ENCODE measurements around the gene FNBP1.
A peak's percentile ranks its signal among the peaks of the same experiment; 100 is the strongest.
"Not testable (repeated sequence)": the region's sequence is repeated elsewhere in the genome, so short reads cannot be mapped to it uniquely, and the experiment has no call there.

The FNBP1 gene

GRCh38 chr9:129962451-129962864 lies 80.5 kb downstream of the FNBP1 start:
- H3K4me3 ChIP-seq (ENCODE audit: low read depth, low read length): no peak overlapping the region
- DNase-seq (ENCODE audit: low read depth): no peak
- TF ChIP-seq CTCF (IDR thresholded peaks at IDR 0.05; ENCODE audit: low read depth, low read length) (no peak), MAX (IDR thresholded peaks at IDR 0.05; ENCODE audit: low read depth, low read length) (no peak), MYC (IDR thresholded peaks at IDR 0.05; ENCODE audit: low read depth, low read length) (no peak), POLR2A (IDR thresholded peaks at IDR 0.05; ENCODE audit: extremely low read depth, insufficient read length) (no peak)

GRCh38 chr9:129958796-129959195 lies 84.2 kb downstream of the FNBP1 start:
- no peak overlapping the region for H3K4me3 ChIP-seq (ENCODE audit: low read depth, low read length)
- no peak for TF ChIP-seq POLR2A (IDR thresholded peaks at IDR 0.05; ENCODE audit: extremely low read depth, insufficient read length)
- TF ChIP-seq CTCF (IDR thresholded peaks at IDR 0.05; ENCODE audit: low read depth, low read length): no peak
- TF ChIP-seq MYC (IDR thresholded peaks at IDR 0.05; ENCODE audit: low read depth, low read length): no peak
- no peak for TF ChIP-seq MAX (IDR thresholded peaks at IDR 0.05; ENCODE audit: low read depth, low read length)
- no peak for DNase-seq (ENCODE audit: low read depth)

GRCh38 chr9:129954868-129955550 lies 88.0 kb downstream of the FNBP1 start:
- peak; percentile 82 for DNase-seq (ENCODE audit: low read depth)
- TF ChIP-seq MYC (IDR thresholded peaks at IDR 0.05; ENCODE audit: low read depth, low read length) (no peak), MAX (IDR thresholded peaks at IDR 0.05; ENCODE audit: low read depth, low read length) (no peak)
- no peak overlapping the region for H3K4me3 ChIP-seq (ENCODE audit: low read depth, low read length)

- no peak for DNase-seq (ENCODE audit: low read depth)
- H3K4me3 ChIP-seq (ENCODE audit: low read depth, low read length): no peak overlapping the region
- TF ChIP-seq MYC (IDR thresholded peaks at IDR 0.05; ENCODE audit: low read depth, low read length) (no peak), MAX (IDR thresholded peaks at IDR 0.05; ENCODE audit: low read depth, low read length) (no peak), CTCF (IDR thresholded peaks at IDR 0.05; ENCODE audit: low read depth, low read length) (no peak), POLR2A (IDR thresholded peaks at IDR 0.05; ENCODE audit: extremely low read depth, insufficient read length) (no peak)
Observed at GRCh38 chr9:129953736-129954135, 89.3 kb downstream of the FNBP1 start.

GRCh38 chr9:129952337-129952736 lies 90.7 kb downstream of the FNBP1 start:
- TF ChIP-seq MAX (IDR thresholded peaks at IDR 0.05; ENCODE audit: low read depth, low read length) (no peak), CTCF (IDR thresholded peaks at IDR 0.05; ENCODE audit: low read depth, low read length) (no peak), POLR2A (IDR thresholded peaks at IDR 0.05; ENCODE audit: extremely low read depth, insufficient read length) (no peak), MYC (IDR thresholded peaks at IDR 0.05; ENCODE audit: low read depth, low read length) (no peak)
- DNase-seq (ENCODE audit: low read depth): no peak
- H3K4me3 ChIP-seq (ENCODE audit: low read depth, low read length): no peak overlapping the region

- no peak for TF ChIP-seq MAX (IDR thresholded peaks at IDR 0.05; ENCODE audit: low read depth, low read length)
- TF ChIP-seq POLR2A (IDR thresholded peaks at IDR 0.05; ENCODE audit: extremely low read depth, insufficient read length): no peak
- no peak for TF ChIP-seq MYC (IDR thresholded peaks at IDR 0.05; ENCODE audit: low read depth, low read length)
- no peak for DNase-seq (ENCODE audit: low read depth)
- H3K4me3 ChIP-seq (ENCODE audit: low read depth, low read length): no peak overlapping the region
Observed at GRCh38 chr9:129949821-129950220, 93.2 kb downstream of the FNBP1 start.

- H3K4me3 ChIP-seq (ENCODE audit: low read depth, low read length); DNase-seq (ENCODE audit: low read depth): not testable (repeated sequence)
Observed at GRCh38 chr9:129948626-129949025, 94.4 kb downstream of the FNBP1 start.
